GM12878 (cell line): ENCODE data around the gene AIMP2. TPM values are rescaled to one million over a fixed set of nuclear protein-coding genes. Genes with fewer than 3 reads are reported as not detected.

Experiments
- BMI1 ChIP-seq: fragments of 450-650 bp; IDR thresholded peaks from 2 replicates; pipeline ENCODE4 v1.6.1; 2016; ENCODE audit warnings: mild to moderate bottlenecking, moderate library complexity, borderline replicate concordance
- CREM ChIP-seq: IDR thresholded peaks from 2 replicates; pipeline ENCODE4 v1.6.1; 2014; ENCODE audit warnings: antibody characterized with exemption, low read depth
- E2F4 ChIP-seq: IDR thresholded peaks from 2 replicates; pipeline ENCODE4 v1.6.1; 2012; ENCODE audit warnings: low read depth, low read length, improper control_type of control experiment
- HDAC2 ChIP-seq: fragments of 200-600 bp; sonication (generic); IDR thresholded peaks from 2 replicates; pipeline ENCODE4 v1.6.1; 2017
- HDAC6 ChIP-seq: fragments of 200-600 bp; sonication (generic); IDR thresholded peaks from one replicate; pipeline ENCODE4 v1.8.0; 2017; ENCODE audit warnings: antibody characterized with exemption; ENCODE audit not compliant: unreplicated experiment
- HSF1 ChIP-seq: fragments of 150-350 bp; IDR thresholded peaks from 2 replicates; pipeline ENCODE4 v1.6.1; 2014; ENCODE audit warnings: mild to moderate bottlenecking, low read depth, low read length
- IRF5 ChIP-seq: fragments of 450-650 bp; IDR thresholded peaks from 2 replicates; pipeline ENCODE4 v1.6.1; 2017; ENCODE audit warnings: borderline replicate concordance
- MAX ChIP-seq: IDR thresholded peaks from 2 replicates; pipeline ENCODE4 v1.6.1; 2012; ENCODE audit warnings: low read depth, low read length, improper control_type of control experiment
- NFYB ChIP-seq: IDR thresholded peaks from 2 replicates; pipeline ENCODE4 v1.6.1; 2011; ENCODE audit warnings: low read depth, mild to moderate bottlenecking, low read length, improper control_type of control experiment, moderate library complexity; ENCODE audit not compliant: insufficient read depth
- NKRF ChIP-seq: fragments of 450-650 bp; conservative IDR thresholded peaks from 2 replicates; pipeline ENCODE4 v1.6.1; 2017; ENCODE audit warnings: mild to moderate bottlenecking, moderate library complexity
- PBX3 ChIP-seq: IDR thresholded peaks from 2 replicates; pipeline ENCODE4 v1.6.1; 2011; ENCODE audit warnings: mild to moderate bottlenecking, low read depth, low read length, moderate library complexity; ENCODE audit not compliant: insufficient replicate concordance
- POU2F2 ChIP-seq: IDR thresholded peaks from 3 replicates; pipeline ENCODE4 v1.6.1; 2011; ENCODE audit warnings: low read depth, mild to moderate bottlenecking, low read length, borderline replicate concordance
- RELA ChIP-seq: fragments of 450-650 bp; IDR thresholded peaks from 2 replicates; pipeline ENCODE4 v1.8.0; 2014; ENCODE audit warnings: borderline replicate concordance; ENCODE audit not compliant: partially characterized antibody
- RFX5 ChIP-seq: IDR thresholded peaks from 2 replicates; pipeline ENCODE4 v1.6.1; 2011; ENCODE audit warnings: low read depth, low read length, improper control_type of control experiment
- RUNX3 ChIP-seq: IDR thresholded peaks from 2 replicates; pipeline ENCODE4 v1.6.1; 2012; ENCODE audit warnings: low read length, inconsistent platforms
- SMC3 ChIP-seq: IDR thresholded peaks from 2 replicates; pipeline ENCODE4 v1.6.1; 2011; ENCODE audit warnings: low read length, improper control_type of control experiment, borderline replicate concordance
- SP1 ChIP-seq: IDR thresholded peaks from one replicate; pipeline ENCODE4 v1.6.1; 2011; ENCODE audit warnings: low read depth, low read length
- TAF1 ChIP-seq: IDR thresholded peaks from 2 replicates; pipeline ENCODE4 v1.6.1; 2011; ENCODE audit warnings: mild to moderate bottlenecking, low read depth, low read length, borderline replicate concordance
- TARDBP ChIP-seq: IDR thresholded peaks from 2 replicates; pipeline ENCODE4 v1.6.1; 2016; ENCODE audit warnings: borderline replicate concordance
- WRNIP1 ChIP-seq: IDR thresholded peaks from 2 replicates; pipeline ENCODE4 v1.6.1; 2011; ENCODE audit warnings: low read depth, low read length, improper control_type of control experiment, borderline replicate concordance
- YBX1 ChIP-seq: fragments of 450-650 bp; IDR thresholded peaks from 2 replicates; pipeline ENCODE4 v1.6.1; 2016; ENCODE audit warnings: antibody characterized with exemption
- YY1 ChIP-seq: IDR thresholded peaks from 2 replicates; pipeline ENCODE4 v1.6.1; 2011; ENCODE audit warnings: low read depth, mild to moderate bottlenecking, low read length
- ZBED1 ChIP-seq: IDR thresholded peaks from 2 replicates; pipeline ENCODE4 v1.6.1; 2016; ENCODE audit warnings: borderline replicate concordance
- polyA plus RNA-seq, 11 experiments: library from polyadenylated mRNA; depleted of rRNA in 4 of 11; unstranded in 6 of 11; stranded (reverse) in 5 of 11; fragments of >200 nt; fragmentation: Nextera tagmentation in 4 of 11; fragmentation: Illumina TruSeq in 1 of 11; extraction: Ambion mirVana in 4 of 11; extraction: Trizol in 1 of 11; gene quantifications; 1 replicate in 1 of 11; 2 replicates in 10 of 11; pipeline versions ENCODE4 v1.2.1 to v1.2.3, GENCODE V29; 2011 to 2016; ENCODE audit warnings: inconsistent platforms in 2 of 11, missing spikeins in 2 of 11, low read depth in 1 of 11
- total RNA-seq, 4 experiments: library from RNA; depleted of rRNA in 3 of 4; stranded (reverse); fragments of >200 nt in 3 of 4; fragmentation: Illumina TruSeq in 1 of 4; extraction: Trizol in 1 of 4; gene quantifications; 2 replicates each; pipeline versions ENCODE4 v1.2.1 to v1.2.3, GENCODE V29; 2013 to 2021

AIMP2 gene
- total and polyA plus RNA-seq, 10 of the 15 experiments (the other 5 are each of a cell fraction or from before 2014, with no cell fraction given) = 46.7 to 130 (median 70.5) TPM

- TF ChIP-seq PBX3 (peak; percentile 67), HSF1 (no peak), BMI1 (no peak), CREM (peak; percentile 86), NFYB (peak; percentile 97), SP1 (peak; percentile 89), WRNIP1 (no peak), HDAC6 (no peak), TARDBP (no peak), IRF5 (no peak), POU2F2 (peak; percentile 56; the same call in 1 of the 3 replicates), E2F4 (no peak), ZBED1 (no peak; the same call in 1 of the 2 replicates), RFX5 (peak; percentile 87), TAF1 (peak; percentile 80), SMC3 (peak; percentile 22; the same call in 1 of the 2 replicates), YBX1 (no peak), HDAC2 (no peak), RUNX3 (peak; percentile 28), MAX (peak; percentile 99), RELA (peak; percentile 71), NKRF (peak; percentile 99), YY1 (peak; percentile 82)
Observed at GRCh38 chr7:6008668-6009611, at the start of gene AIMP2, which contains the start of gene PMS2 (continued).
